Vagina (tissue), 2 donors: ENCODE results near the gene ZBTB24. TPM values are rescaled to one million over a fixed set of nuclear protein-coding genes. Genes with fewer than 3 reads are reported as not detected.
A peak's percentile ranks its signal among the peaks of the same experiment; 100 is the strongest.

Experiments used
- DNase-seq, 2 donors: peaks; one replicate each; pipeline ENCODE4 v3.0.0-alpha.2; 2017; ENCODE audit errors: extremely low spot score in 2 of 2
- H3K27ac ChIP-seq: fragments of 200-600 bp; sonication (generic); one replicate; pipeline ENCODE4 v1.5.1; 2019
- H3K27me3 ChIP-seq: fragments of 200-600 bp; sonication (generic); one replicate; pipeline ENCODE4 v1.5.1; 2019
- H3K36me3 ChIP-seq, 2 donors: fragments of 200-600 bp; sonication (generic); one replicate each; pipeline ENCODE4 v1.5.1; 2017 to 2019
- H3K4me1 ChIP-seq: fragments of 200-600 bp; sonication (generic); one replicate; pipeline ENCODE4 v1.5.1; 2019
- H3K4me3 ChIP-seq, 2 donors: fragments of 200-600 bp; sonication (generic); 1 replicate in 1 of 2; 2 replicates in 1 of 2; pipeline ENCODE4 v1.5.1; 2016 to 2019
- H3K9me3 ChIP-seq: fragments of 200-600 bp; sonication (generic); one replicate; pipeline ENCODE4 v1.5.1; 2019
- CTCF ChIP-seq, 3 experiments: fragments of 450-650 bp in 2 of 3; fragments of 200-600 bp in 1 of 3; sonication (generic) in 1 of 3; IDR thresholded peaks; one replicate each; pipeline ENCODE4 v1.5.1; 2017 to 2019; ENCODE audit warnings: antibody characterized with exemption in 3 of 3, mild to moderate bottlenecking in 2 of 3, moderate library complexity in 2 of 3
- POLR2A ChIP-seq, 2 donors: fragments of 450-650 bp; IDR thresholded peaks; one replicate each; pipeline ENCODE4 v1.6.1; 2017; ENCODE audit warnings: antibody characterized with exemption in 2 of 2, mild to moderate bottlenecking in 2 of 2, moderate library complexity in 2 of 2
- POLR2AphosphoS5 ChIP-seq, 2 donors: sonication (generic); formaldehyde crosslinking; IDR thresholded peaks; one replicate each; pipeline ENCODE4 v1.9.0; 2017; ENCODE audit warnings: antibody characterized with exemption in 2 of 2, mild to moderate bottlenecking in 2 of 2, low read depth in 1 of 2; ENCODE audit not compliant: insufficient read depth in 1 of 2
- intact Hi-C: fragments of 100-400 bp; cut with DNase I; formaldehyde crosslinking; loops from one replicate; pipeline ENCODE4 v1.15.1; 2023
- total RNA-seq: library from RNA; depleted of rRNA; stranded (reverse); fragments of >200 nt; gene quantifications from one replicate; pipeline ENCODE4 v1.2.3, GENCODE V29; 2016

ZBTB24 gene
- total RNA-seq, 1 donor from 2014 or later: 6.6 TPM

- intact Hi-C loops: no loop called here
- peaks cover 0 to 28% of the 10 kb centered on the region in 2 donors for H3K36me3 ChIP-seq
- peak; percentile 84 to 90 for DNase-seq
These were observed 33.0 kb downstream of the ZBTB24 start for GRCh38 chr6:109449795-109450673.

DNA sequence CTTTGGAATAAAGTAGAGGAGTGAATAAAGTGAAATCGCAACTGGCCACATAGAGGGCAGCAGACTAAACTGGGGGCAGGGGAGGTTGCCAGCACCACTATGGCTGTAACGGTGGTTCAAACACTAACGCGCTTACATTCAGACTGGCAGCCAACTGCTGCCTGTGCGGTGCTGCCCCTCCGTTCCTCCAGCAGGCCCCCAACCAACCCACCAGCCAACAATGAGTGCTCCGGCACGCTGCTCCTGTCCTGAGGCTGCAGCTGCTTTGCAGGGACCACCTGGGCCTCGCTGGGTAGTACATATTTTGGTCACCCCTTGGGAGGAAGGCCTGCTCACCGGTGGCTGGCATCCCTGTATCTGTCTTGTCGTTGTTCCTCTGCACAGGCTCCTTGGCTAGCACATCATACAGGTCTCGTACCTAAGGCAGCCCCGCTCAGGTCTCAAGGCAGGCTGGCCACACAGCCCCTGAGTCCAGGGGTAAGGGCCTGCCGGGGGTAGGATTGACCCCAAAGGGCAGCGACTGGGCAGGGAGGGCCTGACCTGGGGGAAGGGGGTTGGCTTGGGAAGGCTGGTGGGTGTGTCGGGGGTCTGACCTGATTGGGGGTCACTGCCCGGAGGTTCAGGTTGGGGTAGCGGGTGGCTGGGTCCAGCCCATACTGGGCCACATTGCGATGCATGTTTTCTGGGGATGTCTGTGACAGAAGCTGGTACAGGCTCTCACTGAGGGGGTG, 33.8 kb downstream of the ZBTB24 start:
- peaks cover 0 to 36% of the 10 kb centered on the region in 2 donors for H3K36me3 ChIP-seq
- H3K4me1 ChIP-seq: peaks cover 23% of the 10 kb centered on the region
- no peak overlapping the region for H3K27ac ChIP-seq
- peak; percentile 64 to 76 for DNase-seq
- intact Hi-C loops: no loop called here
- no peak overlapping the region for H3K4me3 ChIP-seq
- H3K9me3 ChIP-seq: no peaks in the 10 kb centered on the region
- TF ChIP-seq CTCF (IDR thresholded peaks at IDR 0.05) (no peak), POLR2A (IDR thresholded peaks at IDR 0.05) (no peak), POLR2AphosphoS5 (IDR thresholded peaks at IDR 0.05; ENCODE audit: insufficient read depth in 1 of 2, low read depth in 1 of 2) (no peak)
- H3K27me3 ChIP-seq: no peaks in the 10 kb centered on the region

More at GRCh38 chr6:109449795-109450673, 33.0 kb downstream of the ZBTB24 start:
- H3K9me3 ChIP-seq: no peaks in the 10 kb centered on the region
- no peak overlapping the region for H3K27ac ChIP-seq
- H3K4me3 ChIP-seq: no peak overlapping the region
- TF ChIP-seq POLR2A (IDR thresholded peaks at IDR 0.05) (no peak), POLR2AphosphoS5 (IDR thresholded peaks at IDR 0.05; ENCODE audit: insufficient read depth in 1 of 2, low read depth in 1 of 2) (no peak), CTCF (IDR thresholded peaks at IDR 0.05) (no peak)
- H3K4me1 ChIP-seq: peaks cover 31% of the 10 kb centered on the region
- H3K27me3 ChIP-seq: no peaks in the 10 kb centered on the region

DNA sequence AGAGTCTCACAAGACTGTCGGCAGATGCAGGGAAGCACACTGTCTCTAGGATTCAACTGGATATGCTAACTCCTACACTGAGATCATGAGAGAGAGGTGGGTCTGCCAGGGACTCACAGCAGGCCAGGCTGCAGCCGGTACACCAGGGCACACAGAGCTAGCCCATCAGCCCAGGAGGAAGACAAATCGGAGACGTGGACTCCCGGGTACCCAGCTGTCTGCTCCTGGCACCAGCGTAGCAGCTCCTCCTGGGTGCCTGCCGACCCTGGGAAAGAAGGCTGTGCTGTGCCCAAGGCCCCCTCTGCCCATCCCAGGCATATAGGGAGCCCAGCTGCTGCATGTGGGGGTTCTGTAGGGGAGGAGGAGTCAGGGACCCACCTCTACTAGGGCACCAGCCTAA, 34.4 kb downstream of the ZBTB24 start:
- H3K36me3 ChIP-seq: peaks cover 0 to 42% of the 10 kb centered on the region in 2 donors
- H3K4me1 ChIP-seq: peaks cover 17% of the 10 kb centered on the region
- intact Hi-C loops: no loop called here
- H3K27ac ChIP-seq: no peak overlapping the region
- TF ChIP-seq POLR2AphosphoS5 (IDR thresholded peaks at IDR 0.05; ENCODE audit: insufficient read depth in 1 of 2, low read depth in 1 of 2) (no peak), POLR2A (IDR thresholded peaks at IDR 0.05) (no peak)
- no peaks in the 10 kb centered on the region for H3K9me3 ChIP-seq
- no peaks in the 10 kb centered on the region for H3K27me3 ChIP-seq
- no peak overlapping the region for H3K4me3 ChIP-seq
- peak; percentile 64 to 82 for DNase-seq

- TF ChIP-seq POLR2A (IDR thresholded peaks at IDR 0.05) (no peak), POLR2AphosphoS5 (IDR thresholded peaks at IDR 0.05; ENCODE audit: insufficient read depth in 1 of 2, low read depth in 1 of 2) (no peak), CTCF (IDR thresholded peaks at IDR 0.05) (no peak)
- H3K27ac ChIP-seq: no peak overlapping the region
- intact Hi-C loops: no loop called here
- no peaks in the 10 kb centered on the region for H3K27me3 ChIP-seq
- H3K4me3 ChIP-seq: no peak overlapping the region
- DNase-seq: peak; percentile 81 to 85
- H3K4me1 ChIP-seq: peaks cover 11% of the 10 kb centered on the region
- no peaks in the 10 kb centered on the region for H3K9me3 ChIP-seq
- H3K36me3 ChIP-seq: peaks cover 0 to 47% of the 10 kb centered on the region in 2 donors
These were observed 35.0 kb downstream of the ZBTB24 start for GRCh38 chr6:109447878-109448555.

- Histone ChIP-seq H3K36me3 (peaks cover 0 to 45% of the 10 kb centered on the region in 2 donors), H3K27me3 (no peaks in the 10 kb centered on the region), H3K4me3 (no peak overlapping the region), H3K4me1 (peaks cover 16% of the 10 kb centered on the region), H3K9me3 (no peaks in the 10 kb centered on the region), H3K27ac (no peak overlapping the region)
- intact Hi-C loops: no loop called here
- TF ChIP-seq CTCF (IDR thresholded peaks at IDR 0.05): no peak
- TF ChIP-seq POLR2AphosphoS5 (IDR thresholded peaks at IDR 0.05; ENCODE audit: insufficient read depth in 1 of 2, low read depth in 1 of 2): no peak
- TF ChIP-seq POLR2A (IDR thresholded peaks at IDR 0.05): no peak
- DNase-seq: no peak
These were observed 35.9 kb downstream of the ZBTB24 start for GRCh38 chr6:109447087-109447486.
